Central memory CD8-positive, alpha-beta T cell (primary cell): ENCODE data around the gene LEF1.

ENCODE experiments used
- ATAC-seq: fragments of 150-1000 bp; cut with Tn5 transposase; replicated peaks from 2 replicates; pipeline ENCODE4 v1.10.0; 2022; ENCODE audit warnings: mild to moderate bottlenecking, moderate FRiP score, moderate number of reproducible peaks; ENCODE audit not compliant: poor library complexity, severe bottlenecking; ENCODE audit errors: extremely low read depth
- DNase-seq, 2 donors: peaks; one replicate each; pipeline ENCODE4 v3.0.0; 2021; ENCODE audit warnings: low spot score in 2 of 2
- H3K27ac Mint-ChIP-seq: one replicate; pipeline ENCODE4 v1.8.0; 2022; ENCODE audit warnings: low read depth, mild to moderate bottlenecking, moderate library complexity, mixed read lengths
- H3K27me3 Mint-ChIP-seq: one replicate; pipeline ENCODE4 v1.8.0; 2022; ENCODE audit warnings: mixed read lengths
- H3K36me3 Mint-ChIP-seq: one replicate; pipeline ENCODE4 v1.8.0; 2022; ENCODE audit warnings: mild to moderate bottlenecking, moderate library complexity, mixed read lengths; ENCODE audit not compliant: insufficient read depth
- H3K4me1 Mint-ChIP-seq: one replicate; pipeline ENCODE4 v1.8.0; 2022; ENCODE audit warnings: mixed read lengths
- H3K4me3 Mint-ChIP-seq: one replicate; pipeline ENCODE4 v1.8.0; 2022; ENCODE audit warnings: mild to moderate bottlenecking, moderate library complexity, mixed read lengths
- H3K9me3 Mint-ChIP-seq: one replicate; pipeline ENCODE4 v1.8.0; 2022; ENCODE audit warnings: mixed read lengths

LEF1 gene

GRCh38 chr4:108140328-108140727 is 28.4 kb downstream of the LEF1 start:
- H3K4me1 Mint-ChIP-seq, result peaks cover 12% of the 10 kb centered on the region
- ATAC-seq (no peak), DNase-seq (no peak)
- peaks cover 30% of the 10 kb centered on the region for H3K27me3 Mint-ChIP-seq
- H3K4me3 Mint-ChIP-seq, result no peak overlapping the region
- H3K36me3 Mint-ChIP-seq, result peaks cover 6% of the 10 kb centered on the region
- no peaks in the 10 kb centered on the region for H3K9me3 Mint-ChIP-seq
- H3K27ac Mint-ChIP-seq, result no peak overlapping the region

DNA sequence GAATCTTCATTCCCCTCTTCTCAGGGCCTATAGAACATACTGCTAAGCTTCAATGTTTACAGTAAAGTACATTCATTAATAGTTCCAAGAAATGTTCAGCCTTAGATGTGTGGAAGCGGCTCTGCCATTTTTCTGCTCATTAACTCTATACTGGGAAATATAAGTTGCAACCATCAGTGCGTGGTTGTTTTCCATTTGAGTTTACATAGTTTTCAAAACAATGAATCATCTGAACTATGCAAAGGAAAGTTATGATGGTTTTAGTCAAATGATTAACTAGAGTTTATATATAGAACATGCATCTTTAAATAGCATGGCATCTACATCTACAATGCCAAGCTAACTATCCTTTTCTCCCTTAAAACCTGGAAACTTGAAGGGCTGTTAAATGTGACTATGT is 29.6 kb downstream of the LEF1 start:
- no peaks in the 10 kb centered on the region for H3K9me3 Mint-ChIP-seq
- H3K27me3 Mint-ChIP-seq, result peaks cover 24% of the 10 kb centered on the region
- H3K4me1 Mint-ChIP-seq, result peaks cover 5% of the 10 kb centered on the region
- ATAC-seq, result no peak
- H3K36me3 Mint-ChIP-seq, result peaks cover 7% of the 10 kb centered on the region
- H3K4me3 Mint-ChIP-seq, result peak overlapping the region; percentile 4
- no peak overlapping the region for H3K27ac Mint-ChIP-seq
- no peak for DNase-seq

GRCh38 chr4:108135549-108136209 is 33.1 kb downstream of the LEF1 start:
- ATAC-seq, result no peak
- Mint-ChIP-seq H3K4me1 (peaks cover 4% of the 10 kb centered on the region), H3K36me3 (peaks cover 6% of the 10 kb centered on the region), H3K9me3 (no peaks in the 10 kb centered on the region), H3K27me3 (peaks cover 9% of the 10 kb centered on the region), H3K4me3 (no peak overlapping the region), H3K27ac (peak overlapping the region; percentile 33)
- no peak for DNase-seq

DNA sequence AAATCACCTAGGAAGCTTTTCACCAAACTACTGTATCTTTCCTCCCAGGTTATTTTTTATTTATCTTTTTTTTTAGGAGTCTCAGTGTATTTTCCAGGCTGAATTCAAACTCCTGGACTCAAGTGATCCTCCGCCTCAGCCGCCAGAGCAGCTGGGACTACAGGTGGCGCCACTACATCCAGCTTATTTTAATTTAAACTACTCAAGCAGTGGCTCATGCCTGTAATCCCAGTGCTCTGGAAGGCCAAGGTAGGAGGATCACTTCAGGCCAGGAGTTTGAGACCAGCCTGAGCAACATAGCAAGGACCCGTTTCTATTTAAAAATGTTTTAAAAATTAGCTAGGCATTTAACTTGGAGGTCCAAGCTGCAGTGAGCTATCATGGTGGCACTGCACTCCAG is 37.8 kb downstream of the LEF1 start:
- H3K27me3 Mint-ChIP-seq, result peaks cover 36% of the 10 kb centered on the region
- no peak overlapping the region for H3K27ac Mint-ChIP-seq
- H3K4me1 Mint-ChIP-seq, result no peaks in the 10 kb centered on the region
- H3K4me3 Mint-ChIP-seq, result no peak overlapping the region
- peaks cover 11% of the 10 kb centered on the region for H3K36me3 Mint-ChIP-seq
- H3K9me3 Mint-ChIP-seq, result no peaks in the 10 kb centered on the region
- DNase-seq (no peak), ATAC-seq (no peak)

DNA sequence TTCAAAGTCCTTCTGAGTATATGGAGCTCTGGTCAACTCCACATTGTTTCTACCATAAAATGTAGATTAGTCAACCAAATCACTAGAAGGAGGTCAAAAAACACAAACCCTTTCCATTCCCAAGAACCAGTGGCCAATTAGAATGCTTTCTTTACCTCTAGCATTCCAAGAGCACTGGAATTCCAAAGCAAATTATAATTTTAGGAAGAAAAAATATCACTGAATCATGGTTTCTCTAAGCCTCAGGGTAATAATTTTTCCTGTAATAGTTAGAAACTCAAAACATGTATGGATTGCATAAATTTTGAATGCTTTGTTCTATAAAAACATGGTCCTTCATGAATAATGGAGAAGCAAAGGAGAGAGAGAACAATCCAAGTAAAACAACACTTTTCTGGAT is 39.5 kb downstream of the LEF1 start:
- Mint-ChIP-seq H3K9me3 (no peaks in the 10 kb centered on the region), H3K27me3 (peaks cover 30% of the 10 kb centered on the region), H3K36me3 (peaks cover 9% of the 10 kb centered on the region), H3K27ac (no peak overlapping the region), H3K4me3 (no peak overlapping the region), H3K4me1 (no peaks in the 10 kb centered on the region)
- no peak for DNase-seq
- ATAC-seq, result no peak

DNA sequence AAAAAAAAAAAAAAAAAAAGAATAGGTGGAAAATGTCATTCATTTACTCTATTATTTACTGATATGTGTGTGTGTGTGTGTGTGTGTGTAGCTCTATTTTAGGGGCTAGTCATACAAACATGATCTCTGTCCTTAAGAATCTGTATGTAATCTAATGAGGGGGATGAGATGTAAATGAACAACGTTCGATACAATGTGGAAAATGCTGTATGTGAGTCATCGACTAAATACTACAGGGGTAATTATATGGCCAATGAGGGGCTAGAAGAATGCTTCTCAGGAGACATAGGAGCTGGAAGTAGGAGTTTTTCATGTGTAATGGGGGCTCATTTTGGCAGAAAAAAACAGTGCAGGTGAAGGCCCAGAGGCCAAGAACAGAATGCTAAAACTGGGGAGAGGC is 41.9 kb downstream of the LEF1 start:
- Mint-ChIP-seq H3K27ac (no peak overlapping the region), H3K27me3 (peaks cover 30% of the 10 kb centered on the region), H3K4me1 (no peaks in the 10 kb centered on the region), H3K36me3 (peaks cover 7% of the 10 kb centered on the region), H3K9me3 (no peaks in the 10 kb centered on the region), H3K4me3 (no peak overlapping the region)
- ATAC-seq (no peak), DNase-seq (no peak)

- peaks cover 5% of the 10 kb centered on the region for H3K36me3 Mint-ChIP-seq
- H3K4me3 Mint-ChIP-seq, result no peak overlapping the region
- DNase-seq, result no peak
Measured at GRCh38 chr4:108120789-108121188, 47.9 kb downstream of the LEF1 start.

DNA sequence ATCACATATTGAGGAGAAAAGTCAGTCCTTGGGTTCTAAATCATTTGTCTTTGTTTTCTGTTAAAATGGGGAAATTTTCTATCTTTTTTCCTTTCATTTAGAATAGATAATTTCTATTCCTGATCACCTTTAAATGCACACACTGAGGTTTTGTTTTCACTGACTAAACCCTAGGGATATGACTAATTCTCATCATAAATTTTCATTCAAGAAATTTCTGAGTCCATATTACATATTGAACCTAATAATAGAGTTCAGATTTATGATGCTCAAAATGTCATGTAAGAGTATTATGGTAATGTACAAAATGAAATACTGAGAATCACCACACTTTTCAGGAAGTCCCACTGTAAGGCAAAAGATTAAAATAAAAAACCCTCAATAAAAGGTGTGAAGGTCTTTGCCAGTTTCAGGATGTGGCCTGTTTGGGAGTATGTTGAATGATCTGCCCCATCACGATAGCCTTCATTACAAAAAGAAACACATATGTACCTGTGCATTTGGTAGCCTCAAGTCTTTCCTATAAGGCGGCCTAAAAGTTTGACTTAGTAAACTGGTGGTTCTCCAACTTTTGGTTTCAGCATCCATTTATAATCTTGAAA is 49.4 kb downstream of the LEF1 start:
- no peak overlapping the region for H3K4me3 Mint-ChIP-seq
- ATAC-seq (no peak), DNase-seq (no peak)
- no peaks in the 10 kb centered on the region for H3K27me3 Mint-ChIP-seq
- no peaks in the 10 kb centered on the region for H3K9me3 Mint-ChIP-seq
- H3K27ac Mint-ChIP-seq, result no peak overlapping the region
- H3K36me3 Mint-ChIP-seq, result peaks cover 7% of the 10 kb centered on the region
- H3K4me1 Mint-ChIP-seq, result peaks cover 23% of the 10 kb centered on the region

More at GRCh38 chr4:108120789-108121188, 47.9 kb downstream of the LEF1 start:
- H3K27ac Mint-ChIP-seq, result no peak overlapping the region
- H3K4me1 Mint-ChIP-seq, result peaks cover 17% of the 10 kb centered on the region
- H3K27me3 Mint-ChIP-seq, result peaks cover under 1% of the 10 kb centered on the region
- no peaks in the 10 kb centered on the region for H3K9me3 Mint-ChIP-seq
- ATAC-seq, result no peak

GRCh38 chr4:108118505-108118904 is 50.2 kb downstream of the LEF1 start:
- Mint-ChIP-seq H3K36me3 (peaks cover 7% of the 10 kb centered on the region), H3K4me1 (peaks cover 30% of the 10 kb centered on the region), H3K27ac (no peak overlapping the region), H3K4me3 (no peak overlapping the region), H3K27me3 (no peaks in the 10 kb centered on the region), H3K9me3 (no peaks in the 10 kb centered on the region)
- DNase-seq (no peak), ATAC-seq (no peak)

DNA sequence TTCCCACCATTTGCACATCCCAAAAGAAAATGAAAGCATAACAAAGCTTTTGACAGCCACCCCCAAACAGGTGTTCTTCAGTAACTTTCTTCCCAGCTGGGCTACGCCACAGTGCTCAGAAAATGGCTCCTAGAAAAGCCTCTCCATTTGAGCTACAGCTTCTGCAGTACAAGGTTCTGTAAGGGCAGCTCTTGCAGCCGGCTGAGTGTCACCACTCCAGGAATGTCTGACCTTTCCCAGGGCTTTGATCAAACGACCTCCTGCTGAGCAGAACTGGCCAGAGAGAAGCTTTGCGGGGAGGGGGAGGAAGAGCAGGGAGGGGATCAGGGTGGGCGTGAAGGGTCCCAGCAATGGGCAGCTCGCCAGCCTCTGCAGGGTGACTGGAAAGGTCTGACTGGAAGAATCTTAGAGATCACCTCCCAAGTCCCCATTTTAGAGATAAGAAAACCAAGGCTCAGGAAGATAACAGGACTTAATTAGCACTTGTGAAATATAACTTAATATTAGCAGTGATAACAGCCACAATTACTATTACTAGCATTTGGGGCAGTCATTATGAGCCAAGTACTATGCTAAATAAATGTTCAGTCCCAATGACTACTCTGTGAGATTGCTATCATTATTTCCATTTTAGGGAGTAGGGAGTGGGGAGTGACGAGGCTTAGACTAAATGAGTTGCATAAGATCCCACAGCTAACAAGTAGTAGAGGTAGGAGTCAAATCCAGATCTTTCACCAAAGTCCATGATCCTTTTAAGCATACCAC is 51.1 kb downstream of the LEF1 start:
- no peaks in the 10 kb centered on the region for H3K27me3 Mint-ChIP-seq
- H3K9me3 Mint-ChIP-seq, result no peaks in the 10 kb centered on the region
- H3K27ac Mint-ChIP-seq, result peak overlapping the region; percentile 49
- peaks cover 7% of the 10 kb centered on the region for H3K36me3 Mint-ChIP-seq
- DNase-seq (no peak), ATAC-seq (no peak)
- peaks cover 39% of the 10 kb centered on the region for H3K4me1 Mint-ChIP-seq
- H3K4me3 Mint-ChIP-seq, result peak overlapping the region; percentile 36

DNA sequence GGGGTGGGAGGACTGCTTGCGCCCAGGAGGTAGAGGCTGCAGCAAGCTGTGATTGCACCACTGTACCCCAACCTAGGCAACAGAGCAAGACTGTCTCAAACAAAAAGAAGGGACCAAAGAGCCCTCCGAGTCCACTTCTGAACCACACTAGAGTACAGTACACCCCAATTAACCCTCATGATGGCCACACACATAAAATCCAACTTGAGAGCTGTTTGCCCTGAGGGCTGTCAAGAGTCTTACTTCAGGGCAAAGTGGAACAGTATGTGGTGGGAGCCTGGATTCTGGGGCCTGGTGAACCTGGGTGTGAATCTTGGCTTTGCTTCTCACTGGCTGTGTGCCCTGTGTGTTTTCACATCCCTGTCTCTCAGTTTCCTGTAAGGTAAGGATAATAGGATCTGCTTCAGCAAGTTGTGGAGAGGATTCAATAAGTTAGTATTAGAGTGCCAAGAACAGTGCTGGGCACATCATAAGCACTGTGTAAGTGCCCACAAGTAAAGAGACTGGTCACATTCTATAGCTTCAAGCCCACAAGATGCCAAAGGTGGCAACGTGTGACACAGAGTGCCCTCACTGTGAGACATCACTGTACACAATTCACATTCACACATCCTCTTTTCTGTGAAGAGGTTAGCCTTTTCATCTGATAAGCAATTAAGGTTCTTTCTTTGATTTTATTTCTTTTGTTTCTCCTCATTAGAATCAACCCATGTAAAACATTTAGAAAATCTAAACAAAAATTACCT is 52.1 kb downstream of the LEF1 start:
- Mint-ChIP-seq H3K4me1 (peaks cover 43% of the 10 kb centered on the region), H3K36me3 (peaks cover 6% of the 10 kb centered on the region), H3K9me3 (no peaks in the 10 kb centered on the region), H3K4me3 (peak overlapping the region; percentile 31), H3K27me3 (no peaks in the 10 kb centered on the region), H3K27ac (peak overlapping the region; percentile 49)
- ATAC-seq (peak; percentile 59), DNase-seq (no peak)

- peak overlapping the region; percentile 14 for H3K27ac Mint-ChIP-seq
- no peak for ATAC-seq
- H3K36me3 Mint-ChIP-seq, result peaks cover 8% of the 10 kb centered on the region
- no peak overlapping the region for H3K4me3 Mint-ChIP-seq
- no peak for DNase-seq
- no peaks in the 10 kb centered on the region for H3K9me3 Mint-ChIP-seq
- peaks cover 58% of the 10 kb centered on the region for H3K4me1 Mint-ChIP-seq
- H3K27me3 Mint-ChIP-seq, result peaks cover 12% of the 10 kb centered on the region
Measured at GRCh38 chr4:108115168-108115526, 53.6 kb downstream of the LEF1 start.
